GM18507 (cell line): ENCODE measurements around the gene CMIP.

ENCODE experiments used
- DNase-seq: peaks from one replicate; pipeline ENCODE4 v3.0.0; 2011; ENCODE audit warnings: low read depth; ENCODE audit not compliant: insufficient read length; ENCODE audit errors: extremely low spot score
- FAIRE-seq: peaks from 2 replicates; lab custom pipeline; 2011; peaks lifted over from hg19 to GRCh38; lab: Jason Lieb, UNC

Gene CMIP

GRCh38 chr16:81539759-81540472 is 95.3 kb downstream of the CMIP start:
- DNase-seq, result no peak
- FAIRE-seq, result no peak

GRCh38 chr16:81541314-81541713 is 96.7 kb downstream of the CMIP start:
- DNase-seq (no peak), FAIRE-seq (no peak)

DNA sequence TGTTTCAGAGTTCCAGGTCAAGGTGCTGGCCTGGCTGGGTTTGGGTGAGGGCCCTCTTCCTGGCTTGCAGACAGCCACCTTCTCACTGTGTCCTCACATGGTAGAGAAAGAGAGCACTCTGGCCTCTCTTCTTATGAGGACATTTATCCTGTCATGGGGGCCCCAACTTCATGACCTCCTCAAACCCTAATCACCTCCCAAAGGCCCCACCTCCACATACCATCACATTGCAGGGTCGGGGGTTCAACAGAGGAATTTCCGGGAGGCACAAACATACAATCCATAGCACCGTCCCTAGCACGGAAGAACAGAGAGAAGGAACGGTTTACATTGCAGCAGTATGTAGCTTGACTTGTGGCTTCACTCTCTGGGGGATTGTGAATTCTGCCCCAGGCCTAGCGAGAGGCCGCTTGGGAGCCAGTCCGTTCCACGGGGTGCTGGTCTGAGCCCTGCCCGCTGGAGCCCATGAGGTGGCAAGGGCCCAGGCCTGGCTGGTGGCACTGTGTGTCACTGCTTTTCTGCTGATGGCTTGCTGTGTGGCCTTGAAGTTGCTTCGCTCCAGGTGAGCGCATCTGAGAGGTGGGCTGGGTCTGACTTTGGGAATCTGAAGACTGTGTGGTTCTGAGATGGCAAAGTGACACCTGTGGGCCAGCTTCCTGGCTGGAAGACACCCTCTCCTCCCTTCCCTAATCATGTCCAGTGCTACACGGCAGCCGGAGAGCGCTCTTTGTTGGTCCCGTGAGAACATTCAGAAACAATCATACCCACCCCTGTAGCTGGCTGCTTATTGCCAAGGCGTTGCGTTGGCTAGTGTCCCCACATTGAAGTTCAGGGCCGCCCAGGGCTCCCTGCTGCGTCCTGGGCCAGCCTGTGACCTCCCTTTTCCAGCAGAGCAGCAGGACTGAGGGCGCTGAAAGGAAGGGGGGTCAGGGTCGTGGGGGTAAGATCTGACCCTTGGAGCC is 98.3 kb downstream of the CMIP start:
- no peak for DNase-seq
- FAIRE-seq, result no peak

DNA sequence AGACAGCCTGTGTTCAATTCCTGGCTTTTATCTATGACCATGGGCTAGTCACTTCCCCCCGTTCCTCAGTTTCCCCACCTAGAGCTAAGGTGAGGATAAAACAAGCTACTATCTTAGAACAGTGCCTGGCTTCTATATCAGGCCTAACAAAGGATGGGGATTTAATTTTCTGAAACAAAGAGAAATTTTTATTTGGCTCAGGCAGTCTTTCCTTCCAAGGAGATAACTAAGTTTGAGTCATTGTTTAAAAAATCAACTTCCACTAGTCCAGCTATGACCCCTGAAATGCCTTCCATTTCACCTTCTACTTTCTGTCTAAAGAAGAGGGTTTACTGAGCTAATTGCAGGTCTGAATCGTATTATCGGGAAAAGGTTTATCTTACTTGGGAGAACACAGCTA is 99.0 kb downstream of the CMIP start:
- no peak for FAIRE-seq
- DNase-seq, result no peak

- no peak for FAIRE-seq
- DNase-seq, result no peak
Observed at GRCh38 chr16:81544261-81544660, 99.7 kb downstream of the CMIP start.

GRCh38 chr16:81544700-81545271 is 100.2 kb downstream of the CMIP start:
- no peak for FAIRE-seq
- DNase-seq, result no peak

DNA sequence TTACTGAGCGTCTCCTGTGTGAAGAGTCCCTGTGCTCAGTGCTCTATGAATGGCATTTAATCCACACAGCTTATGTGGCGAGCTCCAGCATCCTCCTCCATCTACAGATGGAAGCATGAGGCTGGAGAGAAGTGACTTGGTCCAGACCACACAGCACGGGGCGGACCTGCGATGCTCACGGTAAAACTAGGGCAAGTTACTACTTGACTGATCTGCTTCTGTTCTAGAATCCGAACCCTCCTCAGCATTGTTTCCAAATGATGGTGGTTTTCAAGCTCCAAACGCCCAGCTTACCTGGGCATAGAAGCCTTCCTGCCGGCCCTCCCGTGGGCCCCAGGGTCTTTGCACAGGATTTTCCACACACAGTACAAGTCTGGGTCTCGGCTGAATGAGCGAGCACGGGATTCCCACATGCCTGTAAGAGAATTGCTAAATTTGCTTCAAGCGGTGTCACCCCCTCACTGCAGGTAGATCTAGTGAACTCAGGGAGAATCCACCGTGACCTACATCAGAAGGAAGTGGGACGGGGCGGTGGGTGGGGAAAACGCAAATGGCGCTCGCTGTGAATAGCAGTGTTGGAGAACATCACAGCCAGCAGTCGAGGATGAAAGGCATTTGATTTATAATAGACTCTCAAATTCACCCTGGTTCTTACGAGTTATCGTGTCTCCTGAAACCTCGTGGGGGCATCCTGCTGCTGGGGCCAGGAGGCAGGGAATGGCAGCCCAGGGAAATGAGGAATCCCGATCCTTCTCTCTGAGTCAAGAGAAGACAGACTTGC is 101.1 kb downstream of the CMIP start:
- DNase-seq (no peak), FAIRE-seq (no peak)

DNA sequence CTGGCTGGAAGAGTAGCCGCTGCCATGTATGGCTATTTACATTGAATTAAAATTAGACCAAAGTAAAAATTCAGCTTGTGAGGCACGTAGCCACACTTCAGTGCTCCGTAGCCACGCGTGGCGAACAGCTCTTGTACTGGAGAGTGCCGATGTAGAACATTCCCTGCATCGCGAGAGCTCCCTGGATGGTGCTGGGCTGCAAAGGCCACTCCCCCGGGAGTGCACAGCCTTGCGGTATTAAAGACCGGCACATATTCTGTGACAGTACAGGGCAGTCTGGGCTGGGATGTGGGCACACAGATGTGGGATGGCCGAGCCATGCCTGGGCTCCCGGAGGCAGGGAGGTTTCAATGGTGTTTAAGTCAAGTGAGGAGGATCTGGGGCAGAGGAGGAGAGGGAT is 102.2 kb downstream of the CMIP start:
- no peak for DNase-seq

GRCh38 chr16:81547194-81547938 is 102.8 kb downstream of the CMIP start:
- FAIRE-seq (no peak), DNase-seq (no peak)

More for the DNA sequence above, 102.2 kb downstream of the CMIP start:
- FAIRE-seq, result no peak

- DNase-seq, result no peak
- FAIRE-seq, result no peak
Observed at GRCh38 chr16:81547939-81548216, 103.3 kb downstream of the CMIP start.

GRCh38 chr16:81548551-81548875 is 103.9 kb downstream of the CMIP start:
- DNase-seq (no peak), FAIRE-seq (no peak)

DNA sequence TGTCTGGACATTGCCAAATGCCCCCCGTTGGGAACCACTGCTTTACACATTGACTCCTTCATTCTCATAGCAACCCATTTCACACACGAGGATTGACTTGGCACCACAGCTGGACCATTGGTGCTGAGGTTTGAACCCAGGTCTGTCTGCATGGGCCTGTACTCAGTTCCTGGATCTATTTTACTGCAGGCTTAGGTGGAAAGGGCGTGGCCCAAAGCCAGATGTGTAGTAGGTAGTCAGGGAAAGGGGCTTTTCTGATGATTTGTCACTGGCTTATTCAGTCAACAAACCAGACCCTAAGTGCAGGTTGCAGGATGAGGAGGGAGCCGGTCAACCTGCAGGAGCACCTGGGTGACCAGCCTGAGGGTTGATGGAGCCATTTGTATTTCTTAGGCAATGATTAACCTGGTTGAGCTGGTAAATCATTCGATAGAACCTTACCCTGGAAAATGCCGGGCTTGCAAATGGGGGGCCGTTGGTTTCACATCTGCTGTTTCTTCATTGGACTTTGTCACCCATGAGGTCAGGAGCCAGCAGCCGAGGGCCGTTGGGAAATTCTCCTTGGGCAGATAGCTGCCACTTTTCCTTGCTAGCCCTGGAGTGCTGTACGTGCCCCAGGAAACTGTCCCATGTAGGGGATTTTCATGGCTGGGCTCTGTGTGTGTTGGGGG is 104.4 kb downstream of the CMIP start:
- DNase-seq (no peak), FAIRE-seq (no peak)

- no peak for DNase-seq
- FAIRE-seq, result no peak
Observed at GRCh38 chr16:81549547-81550431, 105.2 kb downstream of the CMIP start.

DNA sequence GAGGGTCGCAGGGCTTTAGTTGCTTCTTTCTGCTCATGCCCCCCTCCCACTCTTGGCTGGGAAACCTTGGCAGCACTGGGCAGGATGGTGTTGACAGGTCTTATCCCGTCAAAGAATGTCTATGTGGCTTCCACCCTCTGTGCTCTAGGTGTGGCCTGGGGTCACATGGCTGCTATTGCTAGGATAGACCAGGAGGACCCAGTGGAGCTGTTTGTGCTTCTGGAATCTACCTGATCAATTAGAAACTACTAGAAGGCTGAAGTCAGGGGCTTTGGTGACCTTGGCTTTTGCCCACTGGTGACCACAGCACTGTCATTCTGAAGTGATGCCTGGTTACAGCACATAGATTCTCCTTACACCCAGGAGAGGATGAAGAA is 105.8 kb downstream of the CMIP start:
- no peak for FAIRE-seq
- DNase-seq, result no peak

DNA sequence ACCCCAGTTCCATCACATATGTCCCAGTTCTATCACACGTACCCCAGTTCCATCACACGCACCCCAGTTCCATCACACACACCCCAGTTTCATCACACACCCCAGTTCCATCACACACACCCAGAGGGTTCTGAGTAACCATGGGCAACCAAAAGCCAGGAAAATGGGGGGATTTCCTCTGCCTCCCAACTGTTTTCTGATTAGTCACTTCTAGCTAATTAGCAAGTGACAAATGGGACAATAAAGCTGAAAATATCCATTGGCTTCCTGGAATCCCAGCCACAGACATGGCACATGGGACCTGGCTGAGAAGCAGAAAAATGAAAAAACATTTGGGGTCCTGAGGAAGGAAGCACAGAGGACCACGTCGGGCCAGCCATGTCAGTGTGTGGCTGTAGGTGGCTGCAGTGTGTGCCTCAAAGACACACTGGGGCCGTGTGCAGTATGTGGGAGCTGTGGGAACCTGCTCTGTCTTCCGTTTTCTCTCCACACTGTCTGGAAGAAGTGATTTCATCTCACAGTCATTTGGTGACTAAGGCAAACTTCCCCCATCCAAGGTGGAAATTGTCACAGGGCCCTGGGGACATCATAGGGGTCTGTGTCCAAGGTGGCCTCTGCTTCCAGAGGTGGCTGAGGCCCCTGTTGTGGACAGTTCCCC is 106.7 kb downstream of the CMIP start:
- no peak for DNase-seq
- no peak for FAIRE-seq

DNA sequence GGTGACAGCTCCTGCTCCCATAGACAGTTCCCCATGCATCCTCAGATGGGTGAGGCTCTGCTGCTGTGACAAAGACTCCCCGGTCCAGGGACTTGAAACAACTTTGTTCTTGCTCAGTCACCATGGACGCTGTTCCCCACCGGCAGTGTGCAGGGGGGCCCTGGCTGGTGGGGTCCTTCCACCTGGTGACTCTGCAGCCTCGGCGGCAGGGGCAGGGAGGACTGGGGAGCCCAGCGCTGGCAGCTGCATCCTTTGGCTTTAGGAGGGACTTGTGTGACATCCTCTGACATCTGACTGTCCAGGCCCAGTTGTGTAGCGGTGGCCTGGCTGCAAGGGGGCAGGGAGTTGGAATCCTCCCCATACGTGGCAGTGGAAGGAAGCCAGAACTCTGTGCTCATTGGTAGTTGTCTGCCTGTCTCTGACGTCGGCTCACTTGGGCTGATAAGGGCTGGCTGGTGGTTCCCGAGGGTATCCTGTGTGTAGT is 107.3 kb downstream of the CMIP start:
- no peak for FAIRE-seq
- DNase-seq, result no peak

DNA sequence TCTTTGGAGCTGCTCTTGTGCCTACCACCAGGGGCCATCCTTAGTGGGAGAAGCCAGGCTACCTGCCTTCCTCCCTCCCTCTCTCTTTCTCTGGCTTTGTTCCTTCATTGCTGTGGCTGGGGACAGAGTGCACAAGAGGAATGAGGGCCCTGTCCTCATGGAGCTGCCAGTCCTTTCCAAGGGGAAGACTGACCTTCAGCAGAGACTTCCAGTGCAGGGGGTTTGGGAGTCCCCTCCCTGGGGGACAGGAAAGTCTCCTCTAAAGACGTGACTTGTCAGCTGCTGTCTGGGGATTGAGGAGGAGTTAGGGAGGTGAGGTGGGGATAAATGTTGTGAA is 108.1 kb downstream of the CMIP start:
- DNase-seq (no peak), FAIRE-seq (no peak)
